ENCODE measurements around the gene EXOC3L1. TPM values are rescaled to one million over a fixed set of nuclear protein-coding genes. Genes with fewer than 3 reads are reported as not detected.

Gene EXOC3L1
- total and polyA plus RNA-seq, 2 of the 13 experiments (the other 11 are each of a cell fraction or from before 2014, with no cell fraction given): 0.12 TPM; not detected in 1

DNA sequence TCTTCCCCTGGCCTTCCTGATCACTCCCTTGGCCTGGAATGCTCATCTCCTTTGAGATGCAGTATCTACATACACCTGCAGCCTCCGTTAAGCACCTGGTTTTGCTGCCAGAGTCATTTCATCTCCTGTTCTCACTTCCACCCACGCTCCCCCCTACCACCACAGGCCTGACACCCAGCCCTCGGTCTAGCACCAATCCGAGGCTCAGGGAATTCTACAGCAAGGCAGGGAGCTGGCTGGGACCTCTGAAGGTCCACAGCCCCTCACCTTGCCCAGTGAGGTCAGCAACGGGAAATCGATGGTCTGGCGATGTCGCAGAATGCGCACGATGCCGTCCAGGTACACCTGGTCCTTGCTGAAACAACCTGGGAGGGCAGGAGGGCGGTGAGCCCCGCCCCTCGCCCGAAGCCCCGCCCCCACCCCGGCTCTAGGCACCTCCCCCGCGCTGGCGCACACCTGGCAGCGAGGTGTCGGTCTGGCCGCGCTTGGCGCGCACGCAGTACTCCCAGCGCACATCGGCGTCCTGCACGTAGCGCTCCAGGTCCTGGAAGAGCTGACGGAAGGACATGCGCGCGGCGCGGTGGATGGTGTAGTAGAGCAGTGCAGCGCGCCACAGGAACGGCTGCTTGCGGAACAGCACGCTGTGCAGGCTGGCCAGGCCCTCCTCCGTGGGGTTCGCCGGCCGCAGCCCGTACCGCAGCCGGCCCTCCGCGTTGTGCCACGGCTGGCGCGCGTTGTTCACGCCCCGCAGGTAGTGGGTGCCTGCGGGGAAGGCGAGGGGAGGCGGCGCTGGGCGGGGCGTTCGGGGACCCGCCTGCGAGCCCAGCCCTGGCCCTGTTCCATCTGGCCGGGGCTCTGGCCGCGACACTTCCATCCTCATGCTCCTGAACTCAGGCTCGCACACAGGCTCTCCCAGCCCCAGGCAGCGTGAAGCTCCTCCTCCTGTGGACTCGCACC, 11.9 kb downstream of the EXOC3L1 start (continued):
- TF ChIP-seq, protein P1, sequence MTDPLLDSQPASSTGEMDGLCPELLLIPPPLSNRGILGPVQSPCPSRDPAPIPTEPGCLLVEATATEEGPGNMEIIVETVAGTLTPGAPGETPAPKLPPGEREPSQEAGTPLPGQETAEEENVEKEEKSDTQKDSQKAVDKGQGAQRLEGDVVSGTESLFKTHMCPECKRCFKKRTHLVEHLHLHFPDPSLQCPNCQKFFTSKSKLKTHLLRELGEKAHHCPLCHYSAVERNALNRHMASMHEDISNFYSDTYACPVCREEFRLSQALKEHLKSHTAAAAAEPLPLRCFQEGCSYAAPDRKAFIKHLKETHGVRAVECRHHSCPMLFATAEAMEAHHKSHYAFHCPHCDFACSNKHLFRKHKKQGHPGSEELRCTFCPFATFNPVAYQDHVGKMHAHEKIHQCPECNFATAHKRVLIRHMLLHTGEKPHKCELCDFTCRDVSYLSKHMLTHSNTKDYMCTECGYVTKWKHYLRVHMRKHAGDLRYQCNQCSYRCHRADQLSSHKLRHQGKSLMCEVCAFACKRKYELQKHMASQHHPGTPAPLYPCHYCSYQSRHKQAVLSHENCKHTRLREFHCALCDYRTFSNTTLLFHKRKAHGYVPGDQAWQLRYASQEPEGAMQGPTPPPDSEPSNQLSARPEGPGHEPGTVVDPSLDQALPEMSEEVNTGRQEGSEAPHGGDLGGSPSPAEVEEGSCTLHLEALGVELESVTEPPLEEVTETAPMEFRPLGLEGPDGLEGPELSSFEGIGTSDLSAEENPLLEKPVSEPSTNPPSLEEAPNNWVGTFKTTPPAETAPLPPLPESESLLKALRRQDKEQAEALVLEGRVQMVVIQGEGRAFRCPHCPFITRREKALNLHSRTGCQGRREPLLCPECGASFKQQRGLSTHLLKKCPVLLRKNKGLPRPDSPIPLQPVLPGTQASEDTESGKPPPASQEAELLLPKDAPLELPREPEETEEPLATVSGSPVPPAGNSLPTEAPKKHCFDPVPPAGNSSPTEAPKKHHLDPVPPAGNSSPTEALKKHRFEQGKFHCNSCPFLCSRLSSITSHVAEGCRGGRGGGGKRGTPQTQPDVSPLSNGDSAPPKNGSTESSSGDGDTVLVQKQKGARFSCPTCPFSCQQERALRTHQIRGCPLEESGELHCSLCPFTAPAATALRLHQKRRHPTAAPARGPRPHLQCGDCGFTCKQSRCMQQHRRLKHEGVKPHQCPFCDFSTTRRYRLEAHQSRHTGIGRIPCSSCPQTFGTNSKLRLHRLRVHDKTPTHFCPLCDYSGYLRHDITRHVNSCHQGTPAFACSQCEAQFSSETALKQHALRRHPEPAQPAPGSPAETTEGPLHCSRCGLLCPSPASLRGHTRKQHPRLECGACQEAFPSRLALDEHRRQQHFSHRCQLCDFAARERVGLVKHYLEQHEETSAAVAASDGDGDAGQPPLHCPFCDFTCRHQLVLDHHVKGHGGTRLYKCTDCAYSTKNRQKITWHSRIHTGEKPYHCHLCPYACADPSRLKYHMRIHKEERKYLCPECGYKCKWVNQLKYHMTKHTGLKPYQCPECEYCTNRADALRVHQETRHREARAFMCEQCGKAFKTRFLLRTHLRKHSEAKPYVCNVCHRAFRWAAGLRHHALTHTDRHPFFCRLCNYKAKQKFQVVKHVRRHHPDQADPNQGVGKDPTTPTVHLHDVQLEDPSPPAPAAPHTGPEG (CRISPR knock-in tag; IDR thresholded peaks at IDR 0.05): peak; percentile 43; the same call in 1 of the 2 replicates
- TF ChIP-seq MBNL3 (CRISPR knock-in tag; conservative IDR thresholded peaks at IDR 0.05) (no peak), NCOA1 (CRISPR knock-in tag; IDR thresholded peaks at IDR 0.05) (no peak), ZNF350 (CRISPR knock-in tag; IDR thresholded peaks at IDR 0.05; ENCODE audit: borderline replicate concordance, low read depth) (0 out of 2 replicates have a peak, but pooled peaks have one; percentile 25), KLF6 (CRISPR knock-in tag; IDR thresholded peaks at IDR 0.05) (no peak), ZMYM4 (CRISPR knock-in tag; IDR thresholded peaks at IDR 0.05) (peak; percentile 47; the same call in 1 of the 2 replicates)
- TF ChIP-seq, protein P2, sequence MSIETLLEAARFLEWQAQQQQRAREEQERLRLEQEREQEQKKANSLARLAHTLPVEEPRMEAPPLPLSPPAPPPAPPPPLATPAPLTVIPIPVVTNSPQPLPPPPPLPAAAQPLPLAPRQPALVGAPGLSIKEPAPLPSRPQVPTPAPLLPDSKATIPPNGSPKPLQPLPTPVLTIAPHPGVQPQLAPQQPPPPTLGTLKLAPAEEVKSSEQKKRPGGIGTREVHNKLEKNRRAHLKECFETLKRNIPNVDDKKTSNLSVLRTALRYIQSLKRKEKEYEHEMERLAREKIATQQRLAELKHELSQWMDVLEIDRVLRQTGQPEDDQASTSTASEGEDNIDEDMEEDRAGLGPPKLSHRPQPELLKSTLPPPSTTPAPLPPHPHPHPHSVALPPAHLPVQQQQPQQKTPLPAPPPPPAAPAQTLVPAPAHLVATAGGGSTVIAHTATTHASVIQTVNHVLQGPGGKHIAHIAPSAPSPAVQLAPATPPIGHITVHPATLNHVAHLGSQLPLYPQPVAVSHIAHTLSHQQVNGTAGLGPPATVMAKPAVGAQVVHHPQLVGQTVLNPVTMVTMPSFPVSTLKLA (IDR thresholded peaks at IDR 0.05): no peak
- TF ChIP-seq, protein P3, sequence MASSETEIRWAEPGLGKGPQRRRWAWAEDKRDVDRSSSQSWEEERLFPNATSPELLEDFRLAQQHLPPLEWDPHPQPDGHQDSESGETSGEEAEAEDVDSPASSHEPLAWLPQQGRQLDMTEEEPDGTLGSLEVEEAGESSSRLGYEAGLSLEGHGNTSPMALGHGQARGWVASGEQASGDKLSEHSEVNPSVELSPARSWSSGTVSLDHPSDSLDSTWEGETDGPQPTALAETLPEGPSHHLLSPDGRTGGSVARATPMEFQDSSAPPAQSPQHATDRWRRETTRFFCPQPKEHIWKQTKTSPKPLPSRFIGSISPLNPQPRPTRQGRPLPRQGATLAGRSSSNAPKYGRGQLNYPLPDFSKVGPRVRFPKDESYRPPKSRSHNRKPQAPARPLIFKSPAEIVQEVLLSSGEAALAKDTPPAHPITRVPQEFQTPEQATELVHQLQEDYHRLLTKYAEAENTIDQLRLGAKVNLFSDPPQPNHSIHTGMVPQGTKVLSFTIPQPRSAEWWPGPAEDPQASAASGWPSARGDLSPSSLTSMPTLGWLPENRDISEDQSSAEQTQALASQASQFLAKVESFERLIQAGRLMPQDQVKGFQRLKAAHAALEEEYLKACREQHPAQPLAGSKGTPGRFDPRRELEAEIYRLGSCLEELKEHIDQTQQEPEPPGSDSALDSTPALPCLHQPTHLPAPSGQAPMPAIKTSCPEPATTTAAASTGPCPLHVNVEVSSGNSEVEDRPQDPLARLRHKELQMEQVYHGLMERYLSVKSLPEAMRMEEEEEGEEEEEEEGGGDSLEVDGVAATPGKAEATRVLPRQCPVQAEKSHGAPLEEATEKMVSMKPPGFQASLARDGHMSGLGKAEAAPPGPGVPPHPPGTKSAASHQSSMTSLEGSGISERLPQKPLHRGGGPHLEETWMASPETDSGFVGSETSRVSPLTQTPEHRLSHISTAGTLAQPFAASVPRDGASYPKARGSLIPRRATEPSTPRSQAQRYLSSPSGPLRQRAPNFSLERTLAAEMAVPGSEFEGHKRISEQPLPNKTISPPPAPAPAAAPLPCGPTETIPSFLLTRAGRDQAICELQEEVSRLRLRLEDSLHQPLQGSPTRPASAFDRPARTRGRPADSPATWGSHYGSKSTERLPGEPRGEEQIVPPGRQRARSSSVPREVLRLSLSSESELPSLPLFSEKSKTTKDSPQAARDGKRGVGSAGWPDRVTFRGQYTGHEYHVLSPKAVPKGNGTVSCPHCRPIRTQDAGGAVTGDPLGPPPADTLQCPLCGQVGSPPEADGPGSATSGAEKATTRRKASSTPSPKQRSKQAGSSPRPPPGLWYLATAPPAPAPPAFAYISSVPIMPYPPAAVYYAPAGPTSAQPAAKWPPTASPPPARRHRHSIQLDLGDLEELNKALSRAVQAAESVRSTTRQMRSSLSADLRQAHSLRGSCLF (CRISPR knock-in tag; IDR thresholded peaks at IDR 0.05; ENCODE audit: borderline replicate concordance): no peak
- TF ChIP-seq, protein P4, sequence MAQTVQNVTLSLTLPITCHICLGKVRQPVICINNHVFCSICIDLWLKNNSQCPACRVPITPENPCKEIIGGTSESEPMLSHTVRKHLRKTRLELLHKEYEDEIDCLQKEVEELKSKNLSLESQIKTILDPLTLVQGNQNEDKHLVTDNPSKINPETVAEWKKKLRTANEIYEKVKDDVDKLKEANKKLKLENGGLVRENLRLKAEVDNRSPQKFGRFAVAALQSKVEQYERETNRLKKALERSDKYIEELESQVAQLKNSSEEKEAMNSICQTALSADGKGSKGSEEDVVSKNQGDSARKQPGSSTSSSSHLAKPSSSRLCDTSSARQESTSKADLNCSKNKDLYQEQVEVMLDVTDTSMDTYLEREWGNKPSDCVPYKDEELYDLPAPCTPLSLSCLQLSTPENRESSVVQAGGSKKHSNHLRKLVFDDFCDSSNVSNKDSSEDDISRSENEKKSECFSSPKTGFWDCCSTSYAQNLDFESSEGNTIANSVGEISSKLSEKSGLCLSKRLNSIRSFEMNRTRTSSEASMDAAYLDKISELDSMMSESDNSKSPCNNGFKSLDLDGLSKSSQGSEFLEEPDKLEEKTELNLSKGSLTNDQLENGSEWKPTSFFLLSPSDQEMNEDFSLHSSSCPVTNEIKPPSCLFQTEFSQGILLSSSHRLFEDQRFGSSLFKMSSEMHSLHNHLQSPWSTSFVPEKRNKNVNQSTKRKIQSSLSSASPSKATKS (CRISPR knock-in tag; IDR thresholded peaks at IDR 0.05): no peak

Data from HepG2 (cell line).